ENCODE data around the gene RIMOC1.

RIMOC1 gene

GRCh38 chr5:41903892-41904799 lies at the start of gene RIMOC1:
Gene RIMOC1, plus strand, starts transcription at chr5:41904344. Its CDS starts 24 bp downstream, at chr5:41904368.
- DNase-seq (ENCODE audit: low read depth), result peak; percentile 99

- DNase-seq (ENCODE audit: low read depth), result peak; percentile 32
These were observed 47.3 kb upstream of the RIMOC1 start for GRCh38 chr5:41856644-41857491.

GRCh38 chr5:41857989-41858388 lies 46.2 kb upstream of the RIMOC1 start:
- DNase-seq (ENCODE audit: low read depth), result no peak

- no peak for DNase-seq (ENCODE audit: low read depth)
These were observed 45.3 kb upstream of the RIMOC1 start for GRCh38 chr5:41858890-41859289.

GRCh38 chr5:41863871-41864486 lies 40.2 kb upstream of the RIMOC1 start:
- no peak for DNase-seq (ENCODE audit: low read depth)

GRCh38 chr5:41869151-41869723 lies 34.9 kb upstream of the RIMOC1 start:
- no peak for DNase-seq (ENCODE audit: low read depth)

- peak; percentile 91 for DNase-seq (ENCODE audit: low read depth)
These were observed 34.2 kb upstream of the RIMOC1 start, which contains the start of gene OXCT1 for GRCh38 chr5:41869724-41870626. Gene OXCT1, minus strand, starts transcription at chr5:41870425. Its CDS starts 67 bp downstream, at chr5:41870358.

- no peak for DNase-seq (ENCODE audit: low read depth)
These were observed 33.5 kb upstream of the RIMOC1 start for GRCh38 chr5:41870627-41871048.

GRCh38 chr5:41871852-41872251 lies 32.3 kb upstream of the RIMOC1 start:
- no peak for DNase-seq (ENCODE audit: low read depth)

GRCh38 chr5:41874512-41875060 lies 29.6 kb upstream of the RIMOC1 start:
- DNase-seq (ENCODE audit: low read depth), result no peak

GRCh38 chr5:41875121-41875520 lies 29.0 kb upstream of the RIMOC1 start:
- no peak for DNase-seq (ENCODE audit: low read depth)

- no peak for DNase-seq (ENCODE audit: low read depth)
These were observed 27.5 kb upstream of the RIMOC1 start for GRCh38 chr5:41876678-41877077.

- DNase-seq (ENCODE audit: low read depth), result no peak
These were observed 26.7 kb upstream of the RIMOC1 start for GRCh38 chr5:41877408-41877807.

GRCh38 chr5:41878173-41878572 lies 26.0 kb upstream of the RIMOC1 start:
- DNase-seq (ENCODE audit: low read depth), result no peak

- no peak for DNase-seq (ENCODE audit: low read depth)
These were observed 25.3 kb upstream of the RIMOC1 start for GRCh38 chr5:41878643-41879478.

- no peak for DNase-seq (ENCODE audit: low read depth)
These were observed 21.4 kb upstream of the RIMOC1 start for GRCh38 chr5:41882765-41883164.

GRCh38 chr5:41883243-41883642 lies 20.9 kb upstream of the RIMOC1 start:
- no peak for DNase-seq (ENCODE audit: low read depth)

- DNase-seq (ENCODE audit: low read depth), result no peak
These were observed 20.2 kb upstream of the RIMOC1 start for GRCh38 chr5:41883936-41884335.

GRCh38 chr5:41885286-41885685 lies 18.9 kb upstream of the RIMOC1 start:
- DNase-seq (ENCODE audit: low read depth), result no peak

Measured in activated T-cell treated with anti-CD3 and anti-CD28 coated beads for 48 hours (primary cell).